ENCODE measurements around the gene CYP26A1. TPM values are rescaled to one million over a fixed set of nuclear protein-coding genes. Genes with fewer than 3 reads are reported as not detected.

Gene CYP26A1
- total RNA-seq, 1 experiment from 2014 or later: 1.5 TPM

DNA sequence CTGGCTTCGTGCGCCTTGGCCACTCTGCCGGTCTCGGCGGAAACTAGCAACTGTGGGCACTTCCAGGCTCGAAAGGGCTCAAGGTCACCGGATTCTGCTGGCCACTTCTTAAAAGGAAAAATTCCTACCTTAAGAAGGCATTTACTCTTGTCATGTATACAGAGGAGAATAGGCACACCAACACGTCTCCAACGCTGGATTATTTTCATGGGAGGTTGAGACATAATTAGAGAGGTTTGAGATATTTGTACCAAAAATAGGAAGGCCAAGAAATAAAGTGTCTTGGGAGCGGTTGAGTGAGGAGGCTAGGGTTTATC, 4.5 kb upstream of the CYP26A1 start:
- no TSS peak for BruUV-seq (replicated peaks)
- no peak overlapping the region for H3K27ac ChIP-seq (ENCODE audit: low read length)
- no peak for ATAC-seq
- peaks cover 18% of the 10 kb centered on the region for H3K4me1 ChIP-seq (ENCODE audit: control insufficient read depth, insufficient read depth, low read length)
- no peak overlapping the region for H3K4me3 ChIP-seq (ENCODE audit: low read depth in 2 of 2, low read length in 2 of 2)
- in situ Hi-C loops (cut with HindIII; ENCODE audit: low pct_unique_long_range_greater_than_20kb, low sequenced_read_pairs) (no loop called here), intact Hi-C loops (cut with micrococcal nuclease; ENCODE audit: unreplicated experiment) (no loop called here)
- TF ChIP-seq, protein P1, sequence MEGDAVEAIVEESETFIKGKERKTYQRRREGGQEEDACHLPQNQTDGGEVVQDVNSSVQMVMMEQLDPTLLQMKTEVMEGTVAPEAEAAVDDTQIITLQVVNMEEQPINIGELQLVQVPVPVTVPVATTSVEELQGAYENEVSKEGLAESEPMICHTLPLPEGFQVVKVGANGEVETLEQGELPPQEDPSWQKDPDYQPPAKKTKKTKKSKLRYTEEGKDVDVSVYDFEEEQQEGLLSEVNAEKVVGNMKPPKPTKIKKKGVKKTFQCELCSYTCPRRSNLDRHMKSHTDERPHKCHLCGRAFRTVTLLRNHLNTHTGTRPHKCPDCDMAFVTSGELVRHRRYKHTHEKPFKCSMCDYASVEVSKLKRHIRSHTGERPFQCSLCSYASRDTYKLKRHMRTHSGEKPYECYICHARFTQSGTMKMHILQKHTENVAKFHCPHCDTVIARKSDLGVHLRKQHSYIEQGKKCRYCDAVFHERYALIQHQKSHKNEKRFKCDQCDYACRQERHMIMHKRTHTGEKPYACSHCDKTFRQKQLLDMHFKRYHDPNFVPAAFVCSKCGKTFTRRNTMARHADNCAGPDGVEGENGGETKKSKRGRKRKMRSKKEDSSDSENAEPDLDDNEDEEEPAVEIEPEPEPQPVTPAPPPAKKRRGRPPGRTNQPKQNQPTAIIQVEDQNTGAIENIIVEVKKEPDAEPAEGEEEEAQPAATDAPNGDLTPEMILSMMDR (IDR thresholded peaks at IDR 0.05): no peak
- H3K9me3 ChIP-seq (ENCODE audit: control insufficient read depth, insufficient read depth, low read depth, low read length): no peaks in the 10 kb centered on the region
- ChIA-PET POLR2A (no interaction called here), CTCF (no interaction called here)
- DNase-seq (ENCODE audit: low read depth, low spot score): no peak
- H3K36me3 ChIP-seq (ENCODE audit: control insufficient read depth, insufficient read depth, low read length): no peaks in the 10 kb centered on the region
- H3K27me3 ChIP-seq (ENCODE audit: control insufficient read depth, insufficient read depth, low read length): peaks cover 36% of the 10 kb centered on the region

DNA sequence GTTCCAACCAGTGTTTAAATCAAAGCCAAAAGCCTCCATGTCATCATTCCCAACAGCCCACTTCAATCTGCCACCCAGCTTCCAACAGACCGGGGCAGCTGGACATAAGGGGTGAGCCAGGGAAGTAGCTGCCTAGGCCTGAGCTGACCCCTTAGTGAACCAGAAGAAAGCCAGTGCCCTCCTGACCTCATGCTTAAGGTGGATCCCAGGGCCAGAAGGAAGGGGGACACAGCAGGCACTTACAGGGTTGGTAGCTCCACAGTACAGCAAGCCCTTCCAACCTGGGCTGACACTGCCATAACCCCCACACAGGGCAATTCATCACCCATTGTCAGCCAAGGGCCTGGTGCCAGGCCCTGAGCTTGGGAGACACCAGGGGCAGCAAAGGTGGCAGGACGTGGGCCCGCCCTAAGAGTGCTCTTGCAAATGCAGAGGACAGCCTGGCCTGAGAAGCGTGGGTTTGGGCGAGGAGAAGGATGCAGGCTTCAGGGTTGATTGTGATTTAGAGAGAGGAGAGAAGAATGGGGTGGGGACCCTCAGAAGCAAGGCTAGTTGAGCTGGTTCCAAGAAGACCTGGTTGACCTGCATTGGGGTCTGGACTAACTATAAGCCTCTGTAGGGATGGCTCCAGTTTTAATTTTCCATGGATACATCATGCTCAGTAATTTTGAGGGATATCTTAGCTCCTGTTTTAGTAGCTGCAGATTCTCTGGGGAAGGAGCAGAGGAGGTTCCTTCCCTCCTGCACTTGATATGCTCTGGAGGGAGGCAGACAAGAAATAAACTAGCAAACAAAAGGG, 3.1 kb upstream of the CYP26A1 start:
- ATAC-seq: no peak
- H3K27me3 ChIP-seq (ENCODE audit: control insufficient read depth, insufficient read depth, low read length): peaks cover 32% of the 10 kb centered on the region
- DNase-seq (ENCODE audit: low read depth, low spot score): no peak
- in situ Hi-C loops (cut with HindIII; ENCODE audit: low pct_unique_long_range_greater_than_20kb, low sequenced_read_pairs) (no loop called here), intact Hi-C loops (cut with micrococcal nuclease; ENCODE audit: unreplicated experiment) (loop anchor here (10.0 kb wide), 1 partner anchor 186 kb away; no protein-coding TSS in a partner anchor)
- ChIA-PET CTCF (interaction anchor here (0.8 to 1.0 kb wide), 2 partner anchors 19 to 47 kb away, joined by 3 to 5 read pairs; no protein-coding TSS in a partner anchor), POLR2A (no interaction called here)
- no peak overlapping the region for H3K4me3 ChIP-seq (ENCODE audit: low read depth in 2 of 2, low read length in 2 of 2)
- H3K36me3 ChIP-seq (ENCODE audit: control insufficient read depth, insufficient read depth, low read length): no peaks in the 10 kb centered on the region
- no peak overlapping the region for H3K27ac ChIP-seq (ENCODE audit: low read length)
- TF ChIP-seq, protein P2, sequence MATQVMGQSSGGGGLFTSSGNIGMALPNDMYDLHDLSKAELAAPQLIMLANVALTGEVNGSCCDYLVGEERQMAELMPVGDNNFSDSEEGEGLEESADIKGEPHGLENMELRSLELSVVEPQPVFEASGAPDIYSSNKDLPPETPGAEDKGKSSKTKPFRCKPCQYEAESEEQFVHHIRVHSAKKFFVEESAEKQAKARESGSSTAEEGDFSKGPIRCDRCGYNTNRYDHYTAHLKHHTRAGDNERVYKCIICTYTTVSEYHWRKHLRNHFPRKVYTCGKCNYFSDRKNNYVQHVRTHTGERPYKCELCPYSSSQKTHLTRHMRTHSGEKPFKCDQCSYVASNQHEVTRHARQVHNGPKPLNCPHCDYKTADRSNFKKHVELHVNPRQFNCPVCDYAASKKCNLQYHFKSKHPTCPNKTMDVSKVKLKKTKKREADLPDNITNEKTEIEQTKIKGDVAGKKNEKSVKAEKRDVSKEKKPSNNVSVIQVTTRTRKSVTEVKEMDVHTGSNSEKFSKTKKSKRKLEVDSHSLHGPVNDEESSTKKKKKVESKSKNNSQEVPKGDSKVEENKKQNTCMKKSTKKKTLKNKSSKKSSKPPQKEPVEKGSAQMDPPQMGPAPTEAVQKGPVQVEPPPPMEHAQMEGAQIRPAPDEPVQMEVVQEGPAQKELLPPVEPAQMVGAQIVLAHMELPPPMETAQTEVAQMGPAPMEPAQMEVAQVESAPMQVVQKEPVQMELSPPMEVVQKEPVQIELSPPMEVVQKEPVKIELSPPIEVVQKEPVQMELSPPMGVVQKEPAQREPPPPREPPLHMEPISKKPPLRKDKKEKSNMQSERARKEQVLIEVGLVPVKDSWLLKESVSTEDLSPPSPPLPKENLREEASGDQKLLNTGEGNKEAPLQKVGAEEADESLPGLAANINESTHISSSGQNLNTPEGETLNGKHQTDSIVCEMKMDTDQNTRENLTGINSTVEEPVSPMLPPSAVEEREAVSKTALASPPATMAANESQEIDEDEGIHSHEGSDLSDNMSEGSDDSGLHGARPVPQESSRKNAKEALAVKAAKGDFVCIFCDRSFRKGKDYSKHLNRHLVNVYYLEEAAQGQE (IDR thresholded peaks at IDR 0.05; ENCODE audit: insufficient read depth in 1 of 2, low read depth in 2 of 2, low read length in 1 of 2): no peak
- TF ChIP-seq SIN3A (IDR thresholded peaks at IDR 0.05; ENCODE audit: borderline replicate concordance, insufficient read depth, low read depth, low read length) (no peak), TCF7L2 (IDR thresholded peaks at IDR 0.05; ENCODE audit: low read depth, low read length) (no peak)
- TF ChIP-seq, protein P1 (IDR thresholded peaks at IDR 0.05): no peak
- peaks cover 16% of the 10 kb centered on the region for H3K4me1 ChIP-seq (ENCODE audit: control insufficient read depth, insufficient read depth, low read length)
- no TSS peak for BruUV-seq (replicated peaks)
- H3K9me3 ChIP-seq (ENCODE audit: control insufficient read depth, insufficient read depth, low read depth, low read length): no peaks in the 10 kb centered on the region
